Colon (tissue), 2 donors: ENCODE measurements around the gene MKNK2.
"Not testable (repeated sequence)": the region's sequence is repeated elsewhere in the genome, so short reads cannot be mapped to it uniquely, and the experiment has no call there.

Source experiments
- FAIRE-seq: peaks from 2 replicates; lab custom pipeline; 2012; peaks lifted over from hg19 to GRCh38; lab: Jason Lieb, UNC
- donor health status: control.
- donor health status: control.

The MKNK2 gene

DNA sequence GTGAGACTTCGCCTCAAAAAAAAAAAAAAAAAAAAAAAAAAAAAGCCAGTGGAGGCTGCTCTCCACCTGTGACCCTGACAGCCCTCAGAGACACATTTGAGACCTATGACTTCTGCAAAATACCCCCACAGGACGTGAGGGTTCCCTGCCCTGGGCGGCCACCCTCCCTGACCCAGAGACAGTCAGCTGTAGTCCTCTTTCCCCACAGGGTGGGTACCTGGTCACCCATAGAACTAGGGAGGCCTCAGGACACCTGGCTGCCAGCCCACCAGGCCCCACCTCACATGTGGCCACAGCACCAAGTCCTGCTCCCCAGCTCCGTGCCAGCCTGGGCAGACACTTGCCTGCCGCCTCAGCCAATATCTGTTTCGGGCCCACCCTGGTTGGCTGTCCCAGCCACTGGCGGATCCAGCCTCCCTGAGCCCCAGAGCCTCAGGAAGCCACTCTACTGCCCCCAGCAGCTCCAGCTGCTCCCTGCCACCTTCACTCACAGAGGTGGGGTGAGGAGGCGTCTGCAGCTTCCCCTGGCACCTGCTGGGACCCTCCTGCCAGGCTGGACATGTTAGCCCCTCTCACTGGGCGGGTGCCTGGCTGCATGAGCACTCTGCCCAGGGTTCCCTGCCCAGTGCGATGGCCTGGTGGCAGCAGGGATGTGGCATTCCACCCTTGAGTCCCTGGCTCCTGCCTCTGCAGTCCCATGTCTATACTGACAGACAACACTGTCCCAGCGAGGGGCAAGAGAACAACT is 6.9 kb downstream of the MKNK2 start:
- FAIRE-seq: no peak

GRCh38 chr19:2043251-2043641 is 7.8 kb downstream of the MKNK2 start:
- no peak for FAIRE-seq

DNA sequence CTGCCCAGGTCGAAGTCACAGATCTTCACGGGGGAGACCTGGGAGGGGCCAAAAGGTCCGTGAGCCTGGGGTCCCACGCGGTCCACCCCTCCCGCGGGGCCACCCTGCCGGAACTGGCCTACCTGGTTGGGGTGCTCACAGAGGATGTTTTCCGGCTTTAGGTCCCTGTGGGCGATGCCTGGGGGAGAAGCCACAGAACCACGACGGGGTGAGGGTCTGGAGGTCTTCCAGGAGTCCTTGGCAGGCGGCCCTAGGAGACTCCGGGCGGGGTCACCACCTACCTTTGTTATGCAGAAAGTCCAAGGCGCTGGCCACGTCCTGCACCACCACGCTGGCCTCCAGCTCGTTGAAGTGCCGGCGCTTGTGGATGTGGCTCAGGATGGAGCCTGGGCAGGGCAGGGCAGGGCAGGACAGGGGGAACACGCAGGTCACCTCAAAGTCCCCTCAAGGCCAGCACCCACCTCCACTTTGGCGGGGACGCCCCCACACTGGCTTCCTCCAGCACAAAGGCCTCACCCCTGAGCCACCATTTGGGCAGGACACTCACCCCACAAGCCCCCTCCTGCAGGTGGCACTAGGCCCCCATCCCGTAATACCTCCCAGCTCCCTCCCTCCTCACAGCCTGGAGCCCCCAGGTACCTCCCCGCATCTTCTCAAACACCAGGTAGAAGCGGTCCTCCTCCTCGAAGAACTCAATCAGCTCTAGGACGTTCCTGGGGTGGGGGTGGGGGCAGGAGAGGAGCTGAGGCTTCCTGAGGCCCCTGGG is 8.4 kb downstream of the MKNK2 start:
- FAIRE-seq: no peak

- FAIRE-seq: no peak
Measured at GRCh38 chr19:2041683-2042484, 9.2 kb downstream of the MKNK2 start.

GRCh38 chr19:2041433-2041682 is 9.7 kb downstream of the MKNK2 start:
- no peak for FAIRE-seq

DNA sequence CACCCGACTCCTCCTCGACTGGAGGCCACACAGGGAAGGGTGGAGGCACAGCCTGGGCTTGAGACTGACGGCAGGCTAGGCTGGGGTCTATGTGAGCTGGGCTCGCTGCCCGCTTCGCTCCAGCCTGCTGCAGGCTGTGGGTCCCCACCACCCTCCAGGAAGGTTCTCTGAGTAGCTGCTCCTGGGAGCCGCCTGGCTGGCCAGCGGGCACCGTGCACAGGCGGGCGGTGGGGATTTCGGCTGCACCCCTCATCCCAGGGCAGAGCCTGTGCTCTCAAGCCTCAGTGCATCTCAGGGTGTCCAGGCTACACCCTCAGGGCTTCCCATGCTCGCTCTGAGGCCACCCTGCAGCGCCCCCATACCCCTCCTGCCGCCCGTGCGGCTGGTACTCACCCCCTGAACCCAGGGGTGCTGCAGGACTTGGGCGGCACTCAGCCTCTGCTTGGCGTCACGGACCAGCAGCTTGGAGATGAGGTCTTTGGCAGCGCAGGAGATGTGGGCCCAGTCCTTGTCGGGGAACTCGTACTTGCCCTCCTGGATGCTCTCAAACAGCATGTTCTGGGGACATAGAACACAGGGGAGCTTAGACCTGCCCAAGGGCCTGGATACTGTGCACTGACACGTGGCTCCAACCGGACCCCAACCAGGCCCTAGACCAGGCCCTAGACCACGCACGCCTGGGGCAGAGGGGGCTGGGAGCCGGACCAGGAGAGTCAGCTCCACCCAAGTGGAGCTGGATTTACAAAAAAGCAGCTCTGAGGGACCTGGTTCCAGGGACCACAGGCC is 10.2 kb downstream of the MKNK2 start:
- FAIRE-seq: no peak

GRCh38 chr19:2039959-2040646 is 10.9 kb downstream of the MKNK2 start:
- no peak for FAIRE-seq

- no peak for FAIRE-seq
Measured at GRCh38 chr19:2039089-2039958, 11.7 kb downstream of the MKNK2 start.

DNA sequence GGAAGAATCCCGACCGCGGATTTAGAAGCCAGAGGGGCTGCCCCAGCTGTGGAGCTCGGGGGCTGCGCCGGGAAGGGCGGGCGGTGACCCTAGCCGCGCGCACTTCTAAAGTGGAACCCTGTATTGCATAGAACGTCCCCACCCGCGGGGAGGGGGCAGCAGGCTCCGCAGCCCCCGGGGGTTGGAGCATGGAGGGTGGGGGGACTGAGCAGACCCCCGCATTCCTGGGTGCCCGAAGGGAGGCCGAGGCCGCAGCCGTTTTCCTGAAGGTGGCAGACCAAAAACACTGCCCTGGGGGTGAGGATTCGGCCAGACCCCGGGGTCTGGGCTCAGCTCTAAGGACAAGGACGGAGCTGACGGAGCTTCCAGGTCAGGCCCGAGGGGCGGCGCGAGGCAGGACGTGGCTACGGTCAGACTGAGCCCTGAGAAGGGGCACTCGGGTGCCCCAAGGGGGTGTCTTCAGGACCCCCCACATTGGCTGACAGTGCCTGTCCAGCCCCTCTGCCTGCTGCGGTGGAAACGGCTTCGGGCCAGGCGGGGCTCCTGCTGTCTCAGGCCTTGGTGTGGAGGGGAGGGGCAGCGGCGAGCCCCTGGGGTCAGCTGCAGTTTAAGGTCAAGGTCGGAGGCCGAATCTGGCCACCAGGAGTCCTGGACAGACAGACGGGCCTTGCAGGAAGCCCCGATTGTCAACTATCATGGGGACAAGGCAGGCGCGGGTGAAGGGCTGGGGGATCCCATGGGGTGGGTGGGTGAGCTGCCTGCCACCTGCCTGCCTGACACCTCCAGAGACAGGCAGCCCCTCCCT is 12.6 kb downstream of the MKNK2 start:
- no peak for FAIRE-seq

- no peak for FAIRE-seq
Measured at GRCh38 chr19:2037651-2038255, 13.3 kb downstream of the MKNK2 start.

- FAIRE-seq: no peak
Measured at GRCh38 chr19:2036424-2036823, 14.6 kb downstream of the MKNK2 start.

DNA sequence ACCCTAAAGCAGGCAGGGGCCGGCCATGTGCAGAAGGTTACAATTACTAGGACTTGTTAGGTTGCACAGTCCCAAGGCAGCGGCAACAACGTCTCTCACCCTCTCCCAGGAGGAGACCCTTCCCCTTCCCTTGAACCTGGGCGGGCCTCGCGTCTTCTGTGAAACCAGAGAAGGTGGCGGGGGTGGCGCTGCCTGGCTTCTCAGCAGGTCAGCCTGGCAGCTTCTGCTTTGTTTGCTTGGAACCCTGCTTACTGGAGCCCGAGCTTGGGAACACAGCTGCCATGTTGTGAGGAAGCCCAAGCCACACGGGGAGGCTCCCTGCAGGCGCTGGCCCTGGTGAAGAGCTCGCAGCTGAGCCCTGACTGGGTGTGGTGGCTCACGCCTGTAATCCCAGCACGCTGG is 15.5 kb downstream of the MKNK2 start:
- FAIRE-seq: no peak

GRCh38 chr19:2034729-2035589 is 16.1 kb downstream of the MKNK2 start:
- no peak for FAIRE-seq

DNA sequence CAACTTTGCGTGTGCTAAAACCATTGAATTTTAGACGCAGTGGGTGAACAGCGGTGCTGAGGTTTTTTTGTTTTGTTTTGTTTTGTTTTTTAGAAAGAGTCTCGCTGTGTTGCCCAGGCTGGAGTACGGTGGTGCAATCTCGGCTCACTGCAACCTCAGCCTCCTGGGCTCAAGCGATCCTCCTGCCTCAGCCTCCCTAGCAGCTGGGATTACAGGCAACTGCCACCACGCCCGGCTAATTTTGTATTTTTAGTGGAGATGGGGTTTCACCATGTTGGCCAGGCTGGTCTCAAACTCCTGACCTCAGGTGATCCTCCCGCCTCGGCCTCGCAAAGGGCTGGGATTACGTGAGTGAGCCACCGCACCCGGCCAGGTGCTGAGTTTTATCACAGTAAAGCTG is 16.8 kb downstream of the MKNK2 start:
- FAIRE-seq: not testable (repeated sequence)

- FAIRE-seq: no peak
Measured at GRCh38 chr19:2033825-2034159, 17.3 kb downstream of the MKNK2 start.

GRCh38 chr19:2033115-2033824 is 17.8 kb downstream of the MKNK2 start:
- FAIRE-seq: no peak

DNA sequence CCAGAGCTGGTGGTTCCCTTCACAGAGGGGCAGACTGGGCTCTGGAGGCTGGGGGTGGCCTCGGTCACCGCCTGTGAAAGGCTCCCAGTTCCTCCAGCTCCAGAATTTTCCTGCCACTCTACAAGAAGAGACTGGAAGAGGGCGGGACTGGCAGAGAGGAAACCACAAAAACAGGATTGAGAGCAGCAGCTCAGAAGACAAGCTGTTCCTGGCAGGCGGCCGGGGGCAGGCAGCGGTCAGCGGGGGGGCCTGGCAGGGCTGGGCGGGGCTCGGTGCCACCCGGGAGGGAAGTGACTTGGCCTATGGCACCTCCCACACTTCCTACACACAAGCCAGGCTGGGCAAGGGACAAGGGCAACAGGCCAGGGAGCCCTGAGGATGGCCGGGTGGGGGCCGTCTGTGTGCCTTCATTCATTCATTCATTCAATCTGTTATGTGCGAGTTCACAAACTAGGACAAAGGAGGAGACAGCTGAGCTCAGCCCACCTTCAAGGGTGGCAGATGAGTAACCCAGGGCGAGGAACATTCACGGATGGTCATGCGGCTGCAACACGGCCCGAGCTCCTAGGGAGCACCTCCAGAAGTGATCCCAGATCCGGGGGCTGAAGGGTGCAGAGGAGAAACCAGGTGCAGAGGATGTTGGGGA is 18.6 kb downstream of the MKNK2 start:
- no peak for FAIRE-seq
